ENCODE measurements around the gene TARBP2.
A peak's percentile ranks its signal among the peaks of the same experiment; 100 is the strongest.

The TARBP2 gene

DNA sequence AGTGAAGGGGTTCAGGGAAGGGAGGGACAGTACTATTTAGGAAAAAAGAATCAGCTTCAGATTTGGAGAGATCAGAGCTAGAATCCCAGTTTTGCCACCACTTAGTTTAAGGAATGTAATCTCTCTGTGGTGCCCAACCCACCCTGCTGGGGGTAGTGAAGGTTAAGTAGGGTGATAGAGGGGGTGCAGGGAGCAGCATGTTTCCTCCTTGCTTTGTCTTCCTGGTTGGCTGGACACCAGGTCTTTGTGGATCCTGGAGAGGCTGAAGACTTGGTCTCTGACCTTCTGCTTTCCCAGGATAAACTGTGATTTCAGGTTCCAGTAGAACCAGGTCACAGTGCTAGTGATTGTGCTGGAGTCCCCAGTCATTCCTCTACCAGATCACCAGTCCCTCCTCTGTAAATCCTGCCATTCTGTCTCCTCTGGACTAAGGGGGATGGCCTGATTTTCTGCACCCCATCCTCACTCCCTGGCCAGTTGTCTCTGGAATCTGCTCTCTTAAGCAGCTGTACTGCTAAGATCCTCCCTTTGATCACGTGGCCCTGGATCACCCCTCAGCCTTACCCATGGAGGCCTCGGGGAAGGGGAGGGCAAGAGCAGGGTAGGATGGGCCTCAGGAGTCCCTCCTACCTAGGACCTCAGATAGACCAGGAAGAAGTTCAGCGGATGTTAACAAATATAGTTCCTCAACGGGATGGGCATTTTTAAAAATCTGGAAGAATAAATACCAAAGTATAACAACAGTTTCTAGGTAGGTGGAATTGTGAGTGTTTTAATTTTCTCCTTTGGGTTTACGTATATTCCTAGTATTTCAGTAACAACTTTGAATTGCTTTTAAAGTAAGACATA lies 5.0 kb upstream of the TARBP2 start:
- DNase-seq (ENCODE audit: low read depth): no peak

DNA sequence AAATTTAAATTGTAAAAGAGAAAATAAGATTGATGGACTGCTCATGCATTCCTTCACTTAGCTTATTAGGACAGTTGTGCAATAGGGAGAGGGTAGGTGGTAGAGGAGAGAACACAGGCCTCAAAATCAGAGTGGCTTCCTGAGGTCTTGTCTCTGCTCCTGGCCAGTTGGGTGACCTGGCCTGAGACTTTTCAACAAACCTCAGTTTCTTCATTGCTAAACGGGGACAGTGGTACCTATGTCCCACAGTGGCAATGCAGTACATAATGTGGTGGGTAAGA lies 4.4 kb upstream of the TARBP2 start:
- DNase-seq (ENCODE audit: low read depth): no peak

DNA sequence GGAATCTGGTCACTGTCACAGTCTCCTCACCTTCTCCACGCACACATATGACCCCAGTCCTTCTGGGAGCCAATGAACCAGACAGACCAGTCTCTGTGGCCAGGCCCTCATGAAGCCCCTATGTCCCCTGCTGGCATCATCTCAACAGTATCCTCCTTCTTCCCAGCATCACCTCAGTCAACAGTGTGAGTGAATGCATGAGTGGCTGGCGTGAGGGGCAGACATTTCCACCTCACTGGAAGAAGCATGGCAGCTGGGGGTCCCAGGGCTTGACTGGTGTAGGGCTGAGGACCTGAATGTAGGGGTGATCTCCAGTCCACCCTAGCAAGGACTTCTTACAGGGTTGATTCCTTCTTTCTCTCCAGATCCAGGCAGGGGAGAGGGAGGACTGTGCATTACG lies 3.6 kb upstream of the TARBP2 start:
- no peak for DNase-seq (ENCODE audit: low read depth)

DNA sequence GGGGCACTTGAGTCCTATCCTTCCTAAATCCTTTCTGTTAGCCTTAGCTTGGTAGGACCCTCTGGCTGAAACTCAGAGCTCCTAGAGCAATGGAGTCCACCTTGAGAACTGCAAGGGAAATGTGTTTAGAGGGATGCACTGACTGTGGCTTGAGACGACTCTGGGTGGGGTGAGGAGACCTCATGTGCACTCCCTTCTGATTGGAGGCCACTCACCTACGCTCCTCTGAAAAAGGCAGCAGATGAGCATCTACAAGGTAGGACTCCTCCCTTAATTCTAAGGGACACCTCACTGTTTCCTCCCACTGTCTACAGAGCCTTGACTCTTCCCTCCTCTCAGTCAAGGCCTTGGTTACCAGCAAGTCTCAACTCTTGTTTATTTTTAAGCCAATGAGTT lies 2.9 kb upstream of the TARBP2 start:
- no peak for DNase-seq (ENCODE audit: low read depth)

DNA sequence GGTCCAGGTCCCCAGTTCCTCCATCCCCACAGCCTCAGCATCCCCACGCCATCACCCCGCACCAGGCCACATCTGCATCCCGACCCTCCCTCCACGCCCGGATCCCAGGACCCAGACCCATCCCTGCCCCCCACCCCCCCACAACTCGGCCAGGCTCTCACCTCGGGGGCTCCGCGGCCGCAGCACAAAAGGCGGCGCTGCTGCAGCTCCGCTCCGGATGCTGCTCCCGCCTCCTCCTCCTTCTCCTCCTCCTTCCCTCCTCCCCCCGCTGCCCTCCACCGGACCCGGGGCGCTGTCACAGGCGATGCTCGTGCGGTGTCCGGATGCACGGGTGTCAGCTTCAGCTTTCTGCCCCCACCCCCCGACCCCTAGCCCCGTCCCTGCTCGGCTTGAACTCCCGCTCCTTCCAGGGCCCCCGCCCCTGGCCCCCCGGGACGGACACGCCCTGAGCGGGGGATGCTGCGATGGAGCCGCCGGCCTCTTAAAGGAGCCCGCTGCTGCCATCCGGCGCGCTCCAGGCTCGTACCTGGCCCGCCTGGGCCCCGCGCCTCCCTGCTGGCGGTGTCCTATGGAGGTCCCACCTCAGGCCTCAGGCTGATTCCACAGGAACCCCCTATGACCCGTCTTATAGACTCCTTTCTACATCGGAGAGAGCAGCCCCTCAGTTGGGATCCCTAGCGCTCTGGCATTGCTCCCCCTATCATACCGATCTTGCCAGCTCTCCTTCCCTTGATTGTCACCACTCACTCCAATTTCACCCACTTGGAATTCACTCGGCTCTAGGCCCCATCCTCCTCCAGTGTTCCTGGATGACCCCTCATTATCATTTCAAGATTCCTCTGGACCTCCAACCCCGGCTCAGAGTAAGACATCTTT lies 1.6 kb upstream of the TARBP2 start, which contains the start of gene MAP3K12:
Gene MAP3K12, minus strand, starts transcription at position 193 of the 876 bp plus-strand sequence. CDS start 12,067 bp downstream, outside the sequence.
- no peak for DNase-seq (ENCODE audit: low read depth)

DNA sequence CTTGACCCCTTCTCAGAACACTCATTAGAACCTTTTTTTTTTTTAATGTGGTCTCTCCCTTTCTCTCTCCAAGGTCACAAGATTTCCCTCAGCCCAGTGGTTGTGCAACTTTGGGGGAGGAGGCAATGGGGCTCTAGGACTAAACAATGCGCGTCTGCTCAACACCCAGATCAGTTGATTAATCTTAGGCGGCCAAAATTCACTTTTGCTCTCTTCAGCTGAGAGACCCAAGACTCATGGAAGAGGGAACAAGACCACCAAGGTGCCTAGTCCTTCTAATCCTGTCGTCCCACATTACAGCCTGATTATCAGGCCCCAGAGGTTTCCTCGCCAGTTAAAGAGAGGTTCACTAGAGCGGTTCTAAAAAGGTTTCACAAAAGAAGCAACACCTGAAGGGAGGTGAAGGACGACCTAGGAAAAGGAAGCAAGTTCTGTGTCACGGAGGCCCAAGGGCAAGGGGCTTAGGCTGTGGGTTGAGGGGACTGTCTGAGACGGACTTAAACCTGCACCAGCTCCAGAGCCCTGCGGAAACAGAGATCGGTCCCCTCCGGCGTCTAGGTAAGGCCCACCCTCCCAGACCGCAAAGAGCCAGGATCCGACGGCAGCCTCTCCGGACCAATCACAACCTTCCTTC lies 824 bp upstream of the TARBP2 start:
- DNase-seq (ENCODE audit: low read depth): no peak

DNA sequence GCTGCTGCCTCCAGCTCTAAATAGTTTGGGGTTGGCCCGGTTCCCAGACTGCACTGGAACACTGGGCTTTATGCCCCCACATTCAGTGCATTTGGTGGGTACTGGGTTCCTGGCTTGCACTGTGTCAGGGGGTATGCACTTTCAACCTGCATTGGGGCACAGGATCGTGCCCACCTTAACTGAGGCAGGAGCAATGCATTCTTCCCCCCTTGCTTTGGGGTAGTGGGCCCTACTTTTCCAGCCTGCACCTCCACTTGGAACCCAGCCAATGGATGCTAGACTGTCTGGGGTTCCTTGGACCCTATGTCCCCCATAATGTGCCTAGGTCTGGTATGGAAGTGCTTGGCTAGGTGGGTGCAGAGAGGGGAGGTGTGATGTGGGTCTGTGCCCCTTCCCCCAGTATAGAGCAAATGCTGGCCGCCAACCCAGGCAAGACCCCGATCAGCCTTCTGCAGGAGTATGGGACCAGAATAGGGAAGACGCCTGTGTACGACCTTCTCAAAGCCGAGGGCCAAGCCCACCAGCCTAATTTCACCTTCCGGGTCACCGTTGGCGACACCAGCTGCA lies 615 bp downstream of the TARBP2 start:
- DNase-seq (ENCODE audit: low read depth): no peak

DNA sequence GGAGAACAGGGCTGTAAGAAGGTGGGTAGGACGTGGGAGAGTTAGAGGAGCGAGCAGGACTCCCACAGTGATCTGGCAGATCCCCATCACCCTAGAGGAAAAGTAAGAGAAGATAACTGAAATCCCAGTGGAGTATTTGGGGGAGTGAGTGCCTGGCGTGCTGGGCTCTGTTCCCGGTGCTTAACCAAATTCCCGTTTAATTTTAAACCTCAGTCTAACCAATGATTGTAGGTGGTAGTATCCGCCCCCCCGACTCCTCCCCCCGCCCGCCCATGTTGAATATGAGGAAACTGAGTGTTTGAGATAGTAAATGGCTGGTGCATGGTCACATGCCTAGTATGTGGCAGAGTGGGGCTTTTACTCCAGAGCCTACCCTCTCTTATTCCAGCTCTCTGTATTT lies 1.2 kb downstream of the TARBP2 start:
- DNase-seq (ENCODE audit: low read depth): no peak

DNA sequence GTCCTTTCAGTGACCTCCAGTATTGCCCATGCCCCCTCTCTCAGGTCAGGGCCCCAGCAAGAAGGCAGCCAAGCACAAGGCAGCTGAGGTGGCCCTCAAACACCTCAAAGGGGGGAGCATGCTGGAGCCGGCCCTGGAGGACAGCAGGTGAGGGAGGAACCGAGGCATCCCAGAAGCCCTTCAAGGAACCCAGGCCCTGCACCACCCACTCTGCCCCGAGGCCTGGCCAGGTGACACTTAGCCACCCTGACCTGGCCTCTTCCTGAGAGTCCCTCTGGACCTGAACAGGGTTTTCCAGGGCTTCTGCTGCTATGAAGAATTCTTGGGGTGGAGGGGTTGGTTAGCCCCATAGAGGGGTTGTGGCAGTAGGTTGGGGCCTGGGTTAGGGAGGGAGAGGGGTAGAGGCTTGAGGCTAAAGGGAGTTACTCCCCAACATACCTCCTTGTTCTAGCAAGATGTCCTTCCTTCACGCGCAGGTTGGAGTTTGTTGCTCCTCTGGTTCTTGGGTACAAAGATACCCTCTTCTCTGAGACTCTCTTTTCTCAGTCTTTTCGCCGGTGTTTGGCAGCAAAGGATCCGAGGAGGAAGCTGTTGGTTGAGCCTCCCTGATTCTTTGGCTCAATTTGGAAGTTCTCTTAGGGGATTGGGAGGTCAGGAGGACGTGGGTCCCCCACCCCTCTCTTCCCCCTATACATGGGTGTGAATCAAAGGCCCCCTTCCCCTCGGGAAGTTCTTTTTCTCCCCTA lies 2.1 kb downstream of the TARBP2 start:
- no peak for DNase-seq (ENCODE audit: low read depth)

DNA sequence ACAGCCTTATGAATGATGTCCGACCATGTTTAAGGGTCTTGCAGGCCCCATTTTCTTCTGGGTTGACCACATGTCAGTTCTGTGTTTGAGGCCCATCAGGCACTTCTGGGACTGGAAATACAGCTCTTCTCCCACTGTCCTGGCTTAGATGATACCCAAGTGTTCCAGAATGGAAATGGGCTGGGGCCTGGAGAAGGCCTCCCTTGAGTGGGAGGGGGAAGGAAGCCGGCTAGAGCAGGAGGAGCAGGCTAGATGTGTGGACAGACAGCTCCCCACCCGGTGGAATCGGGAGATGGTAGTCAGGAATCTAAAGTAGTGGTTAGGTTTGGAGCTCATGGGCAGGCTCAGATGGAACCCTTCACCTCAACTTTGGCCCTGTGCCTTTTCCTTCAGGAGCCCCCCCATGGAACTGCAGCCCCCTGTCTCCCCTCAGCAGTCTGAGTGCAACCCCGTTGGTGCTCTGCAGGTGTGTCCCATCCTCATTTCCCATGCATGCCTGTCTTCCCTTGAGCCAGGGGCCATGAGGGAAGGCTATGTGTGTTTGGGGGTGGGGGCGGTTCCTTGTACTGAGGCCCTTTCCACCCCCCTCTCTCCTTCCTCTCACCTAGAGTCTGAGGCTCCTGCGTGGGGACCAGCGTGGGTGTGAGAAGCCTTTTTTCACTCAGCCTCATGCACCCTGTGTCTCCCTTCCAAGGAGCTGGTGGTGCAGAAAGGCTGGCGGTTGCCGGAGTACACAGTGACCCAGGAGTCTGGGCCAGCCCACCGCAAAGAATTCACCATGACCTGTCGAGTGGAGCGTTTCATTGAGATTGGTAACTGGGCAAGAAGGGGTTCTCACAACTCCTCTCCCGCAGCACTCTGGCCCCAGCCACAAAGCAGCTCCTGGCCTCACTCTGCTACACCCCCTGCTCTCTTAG lies 3.2 kb downstream of the TARBP2 start:
- DNase-seq (ENCODE audit: low read depth): no peak

DNA sequence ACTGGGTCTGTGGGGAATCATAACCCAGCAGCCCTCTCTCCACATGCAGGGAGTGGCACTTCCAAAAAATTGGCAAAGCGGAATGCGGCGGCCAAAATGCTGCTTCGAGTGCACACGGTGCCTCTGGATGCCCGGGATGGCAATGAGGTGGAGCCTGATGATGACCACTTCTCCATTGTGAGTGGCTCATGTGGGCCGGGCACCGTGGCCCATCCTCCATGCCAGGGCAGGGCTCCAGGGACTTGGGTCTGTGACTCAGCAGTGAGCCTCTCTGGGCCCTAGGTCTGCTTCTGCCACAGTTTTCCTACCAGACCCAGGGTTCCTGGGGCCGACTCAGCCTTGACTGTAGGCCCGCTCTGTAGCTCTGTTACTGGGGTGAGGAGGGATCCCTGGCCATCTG lies 4.0 kb downstream of the TARBP2 start:
- DNase-seq (ENCODE audit: low read depth): no peak

DNA sequence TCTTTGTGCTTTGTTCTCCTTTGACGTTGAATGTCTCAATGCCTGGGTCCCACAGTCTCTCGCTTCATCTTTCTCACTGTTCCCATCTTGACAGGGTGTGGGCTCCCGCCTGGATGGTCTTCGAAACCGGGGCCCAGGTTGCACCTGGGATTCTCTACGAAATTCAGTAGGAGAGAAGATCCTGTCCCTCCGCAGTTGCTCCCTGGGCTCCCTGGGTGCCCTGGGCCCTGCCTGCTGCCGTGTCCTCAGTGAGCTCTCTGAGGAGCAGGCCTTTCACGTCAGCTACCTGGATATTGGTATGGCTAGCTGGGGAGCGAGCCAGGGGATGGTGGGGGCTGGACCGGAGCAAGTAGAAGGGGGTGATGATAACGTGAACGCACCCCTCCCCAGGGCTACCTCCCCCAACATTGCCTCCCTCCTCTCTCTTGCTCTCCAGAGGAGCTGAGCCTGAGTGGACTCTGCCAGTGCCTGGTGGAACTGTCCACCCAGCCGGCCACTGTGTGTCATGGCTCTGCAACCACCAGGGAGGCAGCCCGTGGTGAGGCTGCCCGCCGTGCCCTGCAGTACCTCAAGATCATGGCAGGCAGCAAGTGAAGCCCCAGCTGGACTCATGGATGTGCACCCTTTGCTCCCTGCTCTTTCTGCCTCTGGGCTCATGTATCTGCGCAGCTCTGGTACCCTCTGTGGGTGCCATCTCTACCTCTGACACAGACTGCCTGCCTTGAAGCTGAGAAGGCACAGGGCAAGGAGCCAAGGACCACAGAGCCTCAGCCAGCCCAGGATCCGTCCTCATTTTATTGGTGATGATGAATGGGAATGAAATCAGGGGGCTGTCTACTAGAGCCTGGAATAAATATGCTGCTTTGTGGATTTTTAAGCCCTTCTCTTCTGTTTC lies 4.7 kb downstream of the TARBP2 start:
- DNase-seq (ENCODE audit: low read depth): no peak

DNA sequence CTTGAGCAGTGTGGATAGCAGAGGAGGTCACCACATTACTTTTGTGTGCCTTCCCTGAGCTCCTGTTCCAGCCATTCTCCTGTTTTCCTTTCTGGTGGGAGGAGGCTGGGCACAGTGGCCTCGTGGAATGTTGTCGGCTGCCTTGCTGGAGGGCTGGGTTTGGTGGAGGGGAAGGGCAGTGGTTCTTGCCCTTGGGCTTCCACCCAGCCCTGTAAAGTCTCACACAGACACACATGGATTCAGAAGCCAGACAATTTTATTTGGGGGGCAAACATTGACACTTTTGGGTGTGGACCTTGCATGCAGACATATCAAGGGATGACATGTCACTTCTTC lies 5.3 kb downstream of the TARBP2 start:
- no peak for DNase-seq (ENCODE audit: low read depth)

DNA sequence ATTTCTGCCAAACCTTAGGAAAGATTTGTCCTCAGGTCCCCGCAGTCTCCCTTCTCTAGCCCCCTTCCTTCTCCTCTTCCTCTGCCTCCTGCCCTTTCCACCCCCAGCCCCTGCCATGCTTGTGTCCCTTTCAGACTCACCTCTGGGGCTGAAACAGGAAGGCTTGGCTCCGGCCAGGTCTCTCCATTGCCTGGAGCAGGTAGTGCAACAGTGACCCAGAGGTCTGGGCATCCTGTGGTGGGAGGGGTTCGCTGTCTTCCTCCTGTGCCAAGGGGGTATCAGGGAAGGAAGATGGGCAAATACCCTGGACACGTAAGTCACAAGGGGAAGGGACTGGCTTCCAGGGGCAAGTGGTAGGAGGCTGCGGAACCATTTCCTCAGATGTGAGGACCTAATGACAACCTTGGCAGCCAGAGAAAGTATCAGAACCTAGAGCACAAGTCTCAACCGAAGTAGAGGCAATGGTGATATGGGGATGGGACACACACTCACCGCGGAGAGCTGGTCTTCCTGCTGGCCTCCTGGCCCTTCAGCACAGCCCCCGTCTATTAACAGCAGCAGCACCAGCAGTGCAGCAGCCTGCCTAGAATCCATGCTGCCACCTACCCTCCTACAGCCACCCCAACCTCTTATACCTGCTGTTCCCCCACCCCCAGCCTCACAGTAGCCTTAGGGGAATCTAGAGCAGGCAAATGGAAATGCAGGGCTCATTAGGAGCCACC lies 6.0 kb downstream of the TARBP2 start, which contains the start of gene NPFF:
Gene NPFF, minus strand, starts transcription at position 604 of the 722 bp plus-strand sequence. Its CDS starts 10 bp downstream, at position 594.
- DNase-seq (ENCODE audit: low read depth): no peak

DNA sequence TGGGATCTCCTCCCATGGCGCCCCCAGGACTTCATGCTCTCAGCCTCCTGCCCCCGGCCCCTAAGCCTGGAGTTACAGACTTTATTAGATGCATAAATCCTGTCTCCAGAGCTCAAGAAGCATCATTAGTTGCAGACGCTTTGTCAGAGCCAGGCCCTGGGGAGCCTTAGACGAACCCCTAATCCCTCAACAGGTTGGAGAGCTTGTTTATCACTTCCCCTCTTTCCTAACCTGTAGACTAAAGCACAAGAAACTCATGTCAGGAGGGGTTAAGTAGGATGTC lies 6.5 kb downstream of the TARBP2 start:
- DNase-seq (ENCODE audit: low read depth): no peak

DNA sequence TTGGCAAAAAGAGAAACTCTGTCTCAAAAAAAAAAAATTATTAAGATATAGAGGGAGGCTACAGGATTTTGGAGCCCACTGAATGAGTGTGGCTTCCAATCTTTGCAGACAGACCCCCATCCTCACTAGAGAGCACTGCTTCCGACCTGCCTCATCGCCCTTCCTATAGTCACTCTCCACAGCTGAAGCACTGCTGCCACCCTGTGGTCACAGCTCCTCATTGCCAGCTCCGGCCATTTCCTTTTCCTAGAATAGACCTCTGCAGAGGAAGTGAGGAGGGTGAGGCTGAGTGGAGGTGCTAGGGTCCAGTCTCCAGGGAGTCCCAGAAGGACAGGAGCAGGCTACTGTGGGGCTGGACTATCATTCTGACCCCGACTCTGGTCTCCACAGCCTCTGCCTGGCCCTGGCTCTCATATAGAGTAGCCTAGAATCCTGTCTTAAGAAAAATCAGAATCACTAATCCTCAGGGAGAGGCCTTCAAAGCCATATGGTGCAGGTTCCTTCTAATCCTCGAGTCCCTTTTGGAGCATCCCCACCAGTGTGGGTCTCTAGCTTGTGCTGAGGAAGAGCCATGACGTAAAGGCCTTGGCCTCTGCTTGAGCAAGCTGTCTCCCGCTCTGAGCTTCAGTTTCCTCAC lies 7.6 kb downstream of the TARBP2 start:
- DNase-seq (ENCODE audit: low read depth): peak; percentile 48

DNA sequence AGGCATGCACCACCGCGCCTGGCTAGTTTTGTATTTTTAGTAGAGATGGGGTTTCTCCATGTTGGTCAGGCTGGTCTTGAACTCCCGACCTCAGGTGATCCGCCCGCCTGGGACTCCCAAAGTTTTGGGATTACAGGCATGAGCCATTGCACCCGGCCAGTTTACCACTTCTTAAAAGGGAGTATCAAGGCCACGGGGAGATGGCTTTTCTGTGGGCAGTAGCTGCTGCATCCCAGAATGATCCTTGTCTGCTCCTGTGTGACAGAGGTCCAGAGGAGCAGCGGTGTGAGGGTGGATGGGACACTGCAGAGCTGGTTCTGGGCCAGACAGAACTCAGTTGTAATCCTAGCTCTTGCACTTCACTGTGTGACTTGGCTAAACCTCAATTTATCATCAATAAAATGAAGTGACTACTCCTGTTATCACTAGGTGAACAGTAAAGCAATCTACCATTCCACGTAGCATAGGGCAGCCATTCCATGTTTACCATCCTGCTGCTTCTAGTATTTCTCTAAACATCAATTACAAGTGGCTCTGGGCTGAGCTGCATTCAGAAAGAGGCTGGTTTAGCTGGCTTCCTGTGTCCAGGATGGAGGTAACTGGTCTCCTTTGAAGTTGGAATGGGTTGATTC lies 9.2 kb downstream of the TARBP2 start:
- no peak for DNase-seq (ENCODE audit: low read depth)

DNA sequence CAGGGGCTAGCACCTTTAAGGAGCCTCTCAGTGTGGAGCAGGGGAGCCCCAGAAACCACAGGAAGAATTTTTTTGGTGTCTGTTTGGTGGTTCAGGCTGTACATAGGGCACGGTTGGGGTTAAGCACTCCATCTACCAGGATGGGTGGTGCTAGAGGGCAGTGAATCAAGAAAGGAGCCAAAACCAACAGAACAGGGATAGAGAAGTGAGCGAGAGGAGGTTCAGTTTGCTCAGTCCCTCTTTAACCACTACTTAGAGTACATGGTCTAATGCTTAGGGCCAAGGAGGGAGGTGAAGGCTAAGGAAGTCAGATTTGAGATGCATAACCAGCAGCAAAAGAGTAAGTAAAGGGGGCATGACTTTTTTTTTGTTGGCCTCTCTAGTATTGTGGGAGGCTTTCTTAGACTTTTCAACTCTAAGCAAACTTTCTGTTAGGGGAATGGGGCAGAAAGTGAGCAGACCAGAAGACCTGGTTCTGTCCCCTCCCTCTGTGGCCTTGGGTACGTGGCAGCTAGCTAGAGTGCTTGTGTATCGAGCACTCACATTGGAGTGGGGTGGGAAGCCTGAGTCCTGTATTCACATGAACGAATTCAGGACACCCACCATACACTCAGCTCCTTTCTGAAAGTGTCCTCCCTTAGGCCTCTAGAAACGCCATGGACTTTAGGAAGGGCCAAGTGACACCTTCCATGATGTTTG lies 12.8 kb downstream of the TARBP2 start:
- no peak for DNase-seq (ENCODE audit: low read depth)

Measured in HS-5 (cell line).